ENCODE data around the gene SEMA4B. TPM values are rescaled to one million over a fixed set of nuclear protein-coding genes. Genes with fewer than 3 reads are reported as not detected.

Gene SEMA4B
- total and polyA plus RNA-seq, 2 donors (not counting 1 experiment from before 2014, with no cell fraction given), result 285 to 336 TPM

DNA sequence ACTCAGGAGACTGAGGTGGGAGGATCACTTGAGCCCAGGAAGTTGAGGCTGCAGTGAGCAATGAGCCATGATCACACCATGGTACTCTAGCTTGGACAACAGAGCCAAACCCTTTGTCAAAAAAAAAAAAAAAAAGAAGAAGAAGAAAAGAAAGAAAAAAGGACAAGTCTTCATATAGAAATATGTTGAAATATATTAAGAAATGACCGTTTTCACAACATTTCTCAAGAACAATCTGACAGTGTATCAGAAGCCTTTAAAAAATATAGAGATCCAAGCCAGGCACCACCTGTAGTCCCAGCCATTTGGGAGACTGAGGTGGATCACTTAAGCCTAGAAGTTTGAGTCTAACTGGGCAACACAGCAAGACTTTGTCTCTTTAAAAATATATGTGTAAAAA, 29.5 kb upstream of the SEMA4B start:
- DNase-seq (no peak), ATAC-seq (ENCODE audit: low read depth) (no peak)
- Mint-ChIP-seq H3K9me3 (ENCODE audit: insufficient read depth) (no peaks in the 10 kb centered on the region), H3K27ac (peak overlapping the region; percentile 59), H3K27me3 (no peaks in the 10 kb centered on the region), H3K4me3 (no peak overlapping the region), H3K4me1 (peaks cover 19% of the 10 kb centered on the region)
- Histone ChIP-seq H3K79me2 (ENCODE audit: control insufficient read depth, insufficient read depth, low read length) (no peaks in the 10 kb centered on the region), H3K9ac (ENCODE audit: low read length) (no peak overlapping the region), H4K20me1 (ENCODE audit: control insufficient read depth, insufficient read depth, low read length, poor library complexity, severe bottlenecking) (no peaks in the 10 kb centered on the region), H3K4me3 (ENCODE audit: control extremely low read depth in 1 of 5, extremely low read depth in 1 of 5, insufficient read depth in 1 of 5, low read depth in 2 of 5, low read length in 4 of 5) (no peak overlapping the region), H3K4me1 (ENCODE audit: control insufficient read depth in 2 of 2, insufficient read depth in 2 of 2, low read length in 2 of 2) (peaks cover 4 to 13% of the 10 kb centered on the region in 2 donors), H3K9me3 (ENCODE audit: control extremely low read depth in 1 of 3, control insufficient read depth in 2 of 3, insufficient read depth in 1 of 3, low read length in 2 of 3) (no peaks in the 10 kb centered on the region), H3K36me3 (replicated peaks in 1 of 2; ENCODE audit: control extremely low read depth in 1 of 2, control insufficient read depth in 1 of 2, extremely low read depth in 1 of 2, insufficient read depth in 2 of 2, low read length in 1 of 2) (no peaks in the 10 kb centered on the region), H3K27ac (ENCODE audit: low read length in 2 of 2) (no peak overlapping the region), H3K4me2 (replicated peaks; ENCODE audit: low read depth, low read length, poor library complexity, severe bottlenecking) (no peak overlapping the region), H3K27me3 (replicated peaks in 1 of 4; ENCODE audit: control extremely low read depth in 1 of 4, control insufficient read depth in 3 of 4, insufficient read depth in 4 of 4, low read length in 3 of 4) (no peaks in the 10 kb centered on the region), H2AFZ (ENCODE audit: insufficient read depth, low read depth, low read length, poor library complexity, severe bottlenecking) (no peak overlapping the region)
- ChIA-PET CTCF (interaction anchor here (0.6 to 1.2 kb wide), 2 partner anchors 10 to 49 kb away, joined by 4 read pairs; no protein-coding TSS in a partner anchor), POLR2A (no interaction called here)
- WGBS (ENCODE audit: insufficient coverage), result no CpG with 5 or more reads among the region's 1 CpG
- intact Hi-C loops (cut with micrococcal nuclease), result no loop called here
- no peak for TF ChIP-seq EZH2 (IDR thresholded peaks at IDR 0.05; ENCODE audit: borderline replicate concordance, insufficient read depth, low read depth, low read length, poor library complexity, severe bottlenecking)
- TF ChIP-seq, protein P1, sequence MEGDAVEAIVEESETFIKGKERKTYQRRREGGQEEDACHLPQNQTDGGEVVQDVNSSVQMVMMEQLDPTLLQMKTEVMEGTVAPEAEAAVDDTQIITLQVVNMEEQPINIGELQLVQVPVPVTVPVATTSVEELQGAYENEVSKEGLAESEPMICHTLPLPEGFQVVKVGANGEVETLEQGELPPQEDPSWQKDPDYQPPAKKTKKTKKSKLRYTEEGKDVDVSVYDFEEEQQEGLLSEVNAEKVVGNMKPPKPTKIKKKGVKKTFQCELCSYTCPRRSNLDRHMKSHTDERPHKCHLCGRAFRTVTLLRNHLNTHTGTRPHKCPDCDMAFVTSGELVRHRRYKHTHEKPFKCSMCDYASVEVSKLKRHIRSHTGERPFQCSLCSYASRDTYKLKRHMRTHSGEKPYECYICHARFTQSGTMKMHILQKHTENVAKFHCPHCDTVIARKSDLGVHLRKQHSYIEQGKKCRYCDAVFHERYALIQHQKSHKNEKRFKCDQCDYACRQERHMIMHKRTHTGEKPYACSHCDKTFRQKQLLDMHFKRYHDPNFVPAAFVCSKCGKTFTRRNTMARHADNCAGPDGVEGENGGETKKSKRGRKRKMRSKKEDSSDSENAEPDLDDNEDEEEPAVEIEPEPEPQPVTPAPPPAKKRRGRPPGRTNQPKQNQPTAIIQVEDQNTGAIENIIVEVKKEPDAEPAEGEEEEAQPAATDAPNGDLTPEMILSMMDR (IDR thresholded peaks at IDR 0.05), result no peak

DNA sequence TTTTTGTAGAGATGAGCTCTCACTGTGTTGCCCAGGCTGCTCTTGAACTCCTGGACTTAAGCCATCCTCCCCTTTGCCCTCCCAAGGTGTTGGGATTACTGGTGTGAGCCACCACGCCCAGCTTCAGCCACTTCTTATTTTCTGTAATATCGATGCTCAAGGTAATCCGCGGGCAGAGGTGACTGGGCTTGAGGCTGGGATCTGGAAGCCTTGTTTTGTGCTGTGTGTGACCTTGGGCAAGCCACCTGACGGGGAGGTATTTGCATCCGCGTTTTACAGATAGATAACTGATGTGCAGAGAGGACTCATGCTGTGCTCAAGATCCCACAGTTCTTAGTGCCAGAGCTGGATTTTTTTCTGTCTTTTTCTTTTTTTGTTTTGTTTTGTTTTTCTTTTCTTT, 27.8 kb upstream of the SEMA4B start:
- Histone ChIP-seq H3K36me3 (replicated peaks in 1 of 2; ENCODE audit: control extremely low read depth in 1 of 2, control insufficient read depth in 1 of 2, extremely low read depth in 1 of 2, insufficient read depth in 2 of 2, low read length in 1 of 2) (no peaks in the 10 kb centered on the region), H2AFZ (ENCODE audit: insufficient read depth, low read depth, low read length, poor library complexity, severe bottlenecking) (no peak overlapping the region), H3K9ac (ENCODE audit: low read length) (no peak overlapping the region), H4K20me1 (ENCODE audit: control insufficient read depth, insufficient read depth, low read length, poor library complexity, severe bottlenecking) (no peaks in the 10 kb centered on the region), H3K27ac (ENCODE audit: low read length in 2 of 2) (no peak overlapping the region), H3K27me3 (replicated peaks in 1 of 4; ENCODE audit: control extremely low read depth in 1 of 4, control insufficient read depth in 3 of 4, insufficient read depth in 4 of 4, low read length in 3 of 4) (no peaks in the 10 kb centered on the region), H3K79me2 (ENCODE audit: control insufficient read depth, insufficient read depth, low read length) (no peaks in the 10 kb centered on the region), H3K9me3 (ENCODE audit: control extremely low read depth in 1 of 3, control insufficient read depth in 2 of 3, insufficient read depth in 1 of 3, low read length in 2 of 3) (peaks cover 0 to 2% (median 0%) of the 10 kb centered on the region in 3 donors), H3K4me3 (ENCODE audit: control extremely low read depth in 1 of 5, extremely low read depth in 1 of 5, insufficient read depth in 1 of 5, low read depth in 2 of 5, low read length in 4 of 5) (no peak overlapping the region), H3K4me2 (replicated peaks; ENCODE audit: low read depth, low read length, poor library complexity, severe bottlenecking) (no peak overlapping the region), H3K4me1 (ENCODE audit: control insufficient read depth in 2 of 2, insufficient read depth in 2 of 2, low read length in 2 of 2) (peaks cover 8 to 13% of the 10 kb centered on the region in 2 donors)
- Mint-ChIP-seq H3K27me3 (no peaks in the 10 kb centered on the region), H3K9me3 (ENCODE audit: insufficient read depth) (no peaks in the 10 kb centered on the region), H3K4me3 (no peak overlapping the region), H3K27ac (peak overlapping the region; percentile 84), H3K4me1 (peaks cover 15% of the 10 kb centered on the region)
- CTCF ChIA-PET, result interaction anchor here (0.6 to 2.6 kb wide), 4 partner anchors 8 to 76 kb away, joined by 3 to 11 read pairs (median 3); partner anchors contain the start of genes CIB1, GDPGP1 and TTLL13
- POLR2A ChIA-PET, result interaction anchor here (0.7 kb wide), 1 partner anchor 58 kb away, joined by 5 read pairs; no protein-coding TSS in a partner anchor
- 93% methylated on average over 3 of the region's 7 CpGs for WGBS (ENCODE audit: insufficient coverage)
- DNase-seq (no peak), ATAC-seq (ENCODE audit: low read depth) (no peak)
- intact Hi-C loops (cut with micrococcal nuclease), result no loop called here
- TF ChIP-seq EZH2 (IDR thresholded peaks at IDR 0.05; ENCODE audit: borderline replicate concordance, insufficient read depth, low read depth, low read length, poor library complexity, severe bottlenecking), result no peak
- TF ChIP-seq, protein P1 (IDR thresholded peaks at IDR 0.05), result no peak
